Dendritic cell treated with granulocyte-macrophage colony-stimulating factor and Interleukin-4, amounts not matched to agents 40 ng/mL and 50 ng/mL, for 4 days (primary cell): ENCODE results near the gene NOTCH2.

Experiments
- H3K27ac Mint-ChIP-seq: one replicate; pipeline ENCODE4 v1.8.0; 2022; ENCODE audit warnings: mild to moderate bottlenecking, mixed read lengths
- H3K27me3 Mint-ChIP-seq: one replicate; pipeline ENCODE4 v1.8.0; 2022; ENCODE audit warnings: mild to moderate bottlenecking, mixed read lengths
- H3K36me3 Mint-ChIP-seq: one replicate; pipeline ENCODE4 v1.8.0; 2022; ENCODE audit warnings: low read depth, mixed read lengths
- H3K4me1 Mint-ChIP-seq: one replicate; pipeline ENCODE4 v1.8.0; 2022; ENCODE audit warnings: low read depth, mixed read lengths
- H3K4me3 Mint-ChIP-seq: one replicate; pipeline ENCODE4 v1.8.0; 2022; ENCODE audit warnings: mild to moderate bottlenecking, moderate library complexity, mixed read lengths
- H3K9me3 Mint-ChIP-seq: one replicate; pipeline ENCODE4 v1.8.0; 2022; ENCODE audit warnings: mixed read lengths
- intact Hi-C: fragments of 100-400 bp; cut with micrococcal nuclease; formaldehyde crosslinking; loops from one replicate; pipeline ENCODE4 v1.15.0; 2022

The NOTCH2 gene

GRCh38 chr1:119954476-119955422, 114.7 kb downstream of the NOTCH2 start:
- intact Hi-C loops = no loop called here
- Mint-ChIP-seq H3K9me3 (no peaks in the 10 kb centered on the region), H3K4me3 (no peak overlapping the region), H3K27me3 (no peaks in the 10 kb centered on the region), H3K4me1 (no peaks in the 10 kb centered on the region), H3K36me3 (peaks cover 92% of the 10 kb centered on the region), H3K27ac (no peak overlapping the region)

GRCh38 chr1:119953266-119953998, 116.0 kb downstream of the NOTCH2 start:
- H3K27ac Mint-ChIP-seq = no peak overlapping the region

GRCh38 chr1:119952496-119952895, 117.0 kb downstream of the NOTCH2 start:
- peaks cover 92% of the 10 kb centered on the region for H3K36me3 Mint-ChIP-seq
- H3K27ac Mint-ChIP-seq = no peak overlapping the region
- no peaks in the 10 kb centered on the region for H3K4me1 Mint-ChIP-seq
- H3K9me3 Mint-ChIP-seq = no peaks in the 10 kb centered on the region
- intact Hi-C loops = no loop called here
- no peaks in the 10 kb centered on the region for H3K27me3 Mint-ChIP-seq
- H3K4me3 Mint-ChIP-seq = no peak overlapping the region

More at GRCh38 chr1:119953266-119953998, 116.0 kb downstream of the NOTCH2 start:
- Mint-ChIP-seq H3K4me3 (no peak overlapping the region), H3K27me3 (no peaks in the 10 kb centered on the region), H3K9me3 (no peaks in the 10 kb centered on the region), H3K4me1 (no peaks in the 10 kb centered on the region), H3K36me3 (peaks cover 92% of the 10 kb centered on the region)
- intact Hi-C loops = no loop called here

DNA sequence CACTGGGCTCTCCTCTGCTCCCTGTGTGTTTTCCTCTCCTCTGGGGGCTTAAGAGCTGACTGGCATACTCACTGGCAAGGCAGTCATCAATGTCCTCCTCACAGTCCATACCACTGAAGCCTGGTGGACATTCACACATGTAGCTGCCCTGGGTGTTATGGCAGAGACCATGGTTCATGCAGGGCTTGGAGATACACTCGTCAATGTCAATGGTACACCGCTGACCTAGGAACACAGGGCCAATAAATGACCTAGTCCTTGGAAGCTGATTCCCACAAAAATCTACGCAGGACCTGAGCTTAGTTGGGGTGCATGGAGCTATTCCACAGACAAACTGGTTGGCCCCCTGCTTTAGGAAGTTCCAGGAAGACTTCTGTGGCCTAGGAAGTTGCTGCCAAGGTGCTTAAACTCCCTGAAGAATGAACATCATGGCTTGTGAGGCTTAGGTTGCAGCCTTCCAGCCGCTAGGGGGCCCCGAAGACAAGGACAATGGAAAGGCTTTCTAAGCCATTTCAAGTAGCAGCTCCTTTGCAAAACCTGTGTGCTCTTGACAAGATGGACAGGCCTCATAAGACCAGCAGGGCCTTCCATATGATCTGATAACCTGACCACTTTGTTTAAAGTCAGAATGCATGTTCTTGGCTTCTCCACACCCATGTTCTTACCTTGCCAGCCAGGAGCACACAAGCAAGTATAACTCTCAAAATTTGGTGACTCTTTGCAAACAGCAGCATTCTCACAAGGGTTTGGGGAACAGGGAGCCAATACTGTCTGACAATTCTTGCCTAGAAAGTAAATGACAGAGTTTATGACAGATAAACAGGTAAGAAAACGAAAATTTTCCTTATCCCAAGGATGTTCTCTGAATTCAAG, 120.9 kb downstream of the NOTCH2 start:
- no peaks in the 10 kb centered on the region for H3K9me3 Mint-ChIP-seq
- no peaks in the 10 kb centered on the region for H3K4me1 Mint-ChIP-seq
- H3K4me3 Mint-ChIP-seq = no peak overlapping the region
- no peaks in the 10 kb centered on the region for H3K27me3 Mint-ChIP-seq
- H3K36me3 Mint-ChIP-seq = peaks cover 100% of the 10 kb centered on the region
- intact Hi-C loops = no loop called here
- no peak overlapping the region for H3K27ac Mint-ChIP-seq

DNA sequence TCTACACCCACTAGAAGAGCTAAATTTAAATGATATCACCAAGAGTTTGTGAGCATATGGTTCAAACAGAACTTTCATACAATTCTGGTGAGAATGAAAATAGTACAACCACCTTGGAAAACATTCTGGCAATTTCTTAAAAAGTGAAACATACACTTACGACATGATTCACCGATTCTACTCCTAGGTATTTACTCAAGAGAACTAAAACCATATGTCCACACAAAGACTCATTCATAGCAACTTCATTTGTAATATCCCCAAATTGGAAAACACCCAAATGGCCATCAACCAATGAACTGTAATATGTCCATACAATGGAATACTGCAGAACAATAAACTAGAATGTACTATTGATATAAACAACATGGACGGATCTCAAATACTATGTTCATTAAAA, 122.0 kb downstream of the NOTCH2 start:
- Mint-ChIP-seq H3K4me1 (no peaks in the 10 kb centered on the region), H3K36me3 (peaks cover 98% of the 10 kb centered on the region), H3K27ac (no peak overlapping the region), H3K27me3 (no peaks in the 10 kb centered on the region), H3K4me3 (no peak overlapping the region), H3K9me3 (no peaks in the 10 kb centered on the region)
- intact Hi-C loops = no loop called here

GRCh38 chr1:119946724-119947123, 122.7 kb downstream of the NOTCH2 start:
- intact Hi-C loops = no loop called here
- H3K27me3 Mint-ChIP-seq = no peaks in the 10 kb centered on the region
- H3K4me1 Mint-ChIP-seq = no peaks in the 10 kb centered on the region
- no peaks in the 10 kb centered on the region for H3K9me3 Mint-ChIP-seq
- H3K36me3 Mint-ChIP-seq = peaks cover 98% of the 10 kb centered on the region
- no peak overlapping the region for H3K4me3 Mint-ChIP-seq
- no peak overlapping the region for H3K27ac Mint-ChIP-seq

DNA sequence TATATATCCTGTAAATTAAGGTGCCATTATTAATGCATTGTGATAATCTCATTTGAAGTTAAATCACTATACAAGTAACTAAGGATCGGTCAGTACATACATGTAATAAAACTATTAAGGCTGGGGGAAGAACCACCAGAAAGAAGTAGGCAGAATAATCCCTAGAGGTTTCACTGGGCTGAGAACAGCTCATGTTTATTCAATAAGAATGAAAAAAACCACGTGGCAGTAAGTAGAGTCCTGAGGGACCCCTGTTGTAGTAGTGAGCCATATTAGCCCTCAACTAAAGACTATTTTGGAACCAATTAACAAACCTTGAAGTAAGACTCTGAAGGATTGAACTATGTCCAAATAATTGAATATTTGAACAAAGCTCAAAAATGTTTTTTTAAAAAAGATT, 126.2 kb downstream of the NOTCH2 start:
- Mint-ChIP-seq H3K27me3 (no peaks in the 10 kb centered on the region), H3K36me3 (peaks cover 92% of the 10 kb centered on the region), H3K4me3 (no peak overlapping the region), H3K9me3 (no peaks in the 10 kb centered on the region), H3K4me1 (no peaks in the 10 kb centered on the region), H3K27ac (no peak overlapping the region)
- intact Hi-C loops = no loop called here

- Mint-ChIP-seq H3K27me3 (no peaks in the 10 kb centered on the region), H3K27ac (no peak overlapping the region), H3K36me3 (peaks cover 92% of the 10 kb centered on the region), H3K4me3 (no peak overlapping the region), H3K9me3 (no peaks in the 10 kb centered on the region), H3K4me1 (no peaks in the 10 kb centered on the region)
- intact Hi-C loops = no loop called here
Measured at GRCh38 chr1:119941392-119941791, 128.1 kb downstream of the NOTCH2 start.

GRCh38 chr1:119940697-119941096, 128.8 kb downstream of the NOTCH2 start:
- intact Hi-C loops = no loop called here
- Mint-ChIP-seq H3K9me3 (no peaks in the 10 kb centered on the region), H3K4me3 (no peak overlapping the region), H3K36me3 (peaks cover 92% of the 10 kb centered on the region), H3K4me1 (no peaks in the 10 kb centered on the region), H3K27me3 (no peaks in the 10 kb centered on the region), H3K27ac (no peak overlapping the region)

- intact Hi-C loops = no loop called here
- H3K27me3 Mint-ChIP-seq = no peaks in the 10 kb centered on the region
- peaks cover 30% of the 10 kb centered on the region for H3K9me3 Mint-ChIP-seq
- peaks cover 94% of the 10 kb centered on the region for H3K36me3 Mint-ChIP-seq
- H3K4me3 Mint-ChIP-seq = no peak overlapping the region
- no peaks in the 10 kb centered on the region for H3K4me1 Mint-ChIP-seq
- H3K27ac Mint-ChIP-seq = no peak overlapping the region
Measured at GRCh38 chr1:119937198-119937597, 132.3 kb downstream of the NOTCH2 start.

DNA sequence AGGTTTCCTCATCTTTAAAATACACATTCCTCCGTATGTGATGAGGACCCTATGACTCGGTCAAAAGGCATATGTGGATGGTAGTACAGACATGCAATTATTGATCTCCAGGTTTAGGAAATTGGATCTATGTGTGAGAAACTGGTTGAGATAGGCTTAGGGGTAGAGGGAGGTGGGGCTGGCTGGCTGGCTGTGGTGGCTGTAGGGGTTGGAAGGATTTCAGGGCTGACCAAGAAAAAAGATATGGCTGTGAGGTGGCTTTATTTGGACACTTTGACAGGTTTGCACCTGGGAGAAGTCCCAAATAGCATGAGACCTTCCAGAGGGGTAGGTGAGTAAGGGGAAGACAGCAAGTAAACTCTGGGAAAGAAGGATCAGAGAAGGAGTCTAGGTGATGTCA, 133.5 kb downstream of the NOTCH2 start:
- Mint-ChIP-seq H3K4me1 (no peaks in the 10 kb centered on the region), H3K27ac (no peak overlapping the region), H3K4me3 (no peak overlapping the region), H3K9me3 (peaks cover 30% of the 10 kb centered on the region), H3K36me3 (peaks cover 93% of the 10 kb centered on the region), H3K27me3 (no peaks in the 10 kb centered on the region)
- intact Hi-C loops = no loop called here

DNA sequence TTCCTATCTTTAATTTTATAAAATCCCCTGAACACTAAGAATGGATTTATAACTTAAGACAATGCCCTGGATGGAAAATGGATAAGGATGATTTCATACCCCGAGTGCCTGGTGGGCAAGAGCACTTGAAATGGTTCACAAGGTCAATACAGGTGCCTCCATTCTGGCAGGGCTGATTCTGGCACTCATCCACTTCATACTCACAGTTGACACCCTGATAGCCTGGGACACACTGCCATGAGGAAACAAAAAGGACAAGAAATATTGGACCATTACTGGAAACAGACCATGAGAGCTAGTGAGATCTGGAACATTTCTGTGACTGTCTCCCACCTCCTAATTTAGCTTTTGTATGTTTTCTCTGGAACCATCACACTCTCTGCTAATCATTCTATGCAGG, 134.1 kb downstream of the NOTCH2 start:
- no peak overlapping the region for H3K27ac Mint-ChIP-seq
- H3K4me1 Mint-ChIP-seq = no peaks in the 10 kb centered on the region
- intact Hi-C loops = no loop called here
- peaks cover 94% of the 10 kb centered on the region for H3K36me3 Mint-ChIP-seq
- no peaks in the 10 kb centered on the region for H3K27me3 Mint-ChIP-seq
- no peak overlapping the region for H3K4me3 Mint-ChIP-seq
- H3K9me3 Mint-ChIP-seq = peaks cover 30% of the 10 kb centered on the region

GRCh38 chr1:119933397-119933796, 136.1 kb downstream of the NOTCH2 start:
- no peak overlapping the region for H3K4me3 Mint-ChIP-seq
- no peak overlapping the region for H3K27ac Mint-ChIP-seq
- peaks cover 95% of the 10 kb centered on the region for H3K36me3 Mint-ChIP-seq
- no peaks in the 10 kb centered on the region for H3K27me3 Mint-ChIP-seq
- H3K9me3 Mint-ChIP-seq = peaks cover 30% of the 10 kb centered on the region
- intact Hi-C loops = no loop called here
- H3K4me1 Mint-ChIP-seq = no peaks in the 10 kb centered on the region
